Calu3 (cell line): ENCODE measurements around the gene ACP7. TPM values are rescaled to one million over a fixed set of nuclear protein-coding genes. Genes with fewer than 3 reads are reported as not detected.

Source experiments
- BruUV-seq: library from RNA; stranded (reverse); fragments of 400-500 nt; replicated peaks from 2 replicates; lab custom pipeline; 2021; lab: Mats Ljungman, UMichigan
- CTCF ChIA-PET: fragments of 300-600 bp; sonication (Branson Sonifier 250); formaldehyde crosslinking; loops from one replicate; lab custom pipeline; 2022; ENCODE audit warnings: antibody characterized with exemption; lab: Charles Lee
- DNase-seq: peaks from one replicate; pipeline ENCODE4 v3.0.0; 2022
- H3K27ac Mint-ChIP-seq: one replicate; pipeline ENCODE4 v1.8.0; 2022; ENCODE audit warnings: mixed read lengths; ENCODE audit not compliant: unreplicated experiment
- H3K27me3 Mint-ChIP-seq: one replicate; pipeline ENCODE4 v1.8.0; 2022; ENCODE audit warnings: mixed read lengths; ENCODE audit not compliant: unreplicated experiment
- H3K36me3 Mint-ChIP-seq: one replicate; pipeline ENCODE4 v1.8.0; 2022; ENCODE audit warnings: mild to moderate bottlenecking, moderate library complexity, mixed read lengths; ENCODE audit not compliant: insufficient read depth, unreplicated experiment
- H3K4me1 Mint-ChIP-seq: one replicate; pipeline ENCODE4 v1.8.0; 2022; ENCODE audit warnings: mild to moderate bottlenecking, low read depth, mixed read lengths; ENCODE audit not compliant: unreplicated experiment
- H3K4me3 Mint-ChIP-seq: one replicate; pipeline ENCODE4 v1.8.0; 2022; ENCODE audit warnings: mild to moderate bottlenecking, low read depth, moderate library complexity, mixed read lengths; ENCODE audit not compliant: unreplicated experiment
- H3K9me3 Mint-ChIP-seq: one replicate; pipeline ENCODE4 v1.8.0; 2022; ENCODE audit warnings: low read depth, mixed read lengths; ENCODE audit not compliant: unreplicated experiment
- CTCF ChIP-seq: fragments of 200-600 bp; IDR thresholded peaks from one replicate; pipeline ENCODE4 v1.8.0; 2022; ENCODE audit warnings: antibody characterized with exemption; ENCODE audit not compliant: unreplicated experiment
- intact Hi-C: fragments of 100-400 bp; cut with micrococcal nuclease; formaldehyde crosslinking; loops from one replicate; pipeline ENCODE4 v1.10.0; 2022; ENCODE audit not compliant: unreplicated experiment
- total RNA-seq: library from RNA; stranded (reverse); gene quantifications from 2 replicates; pipeline ENCODE4 v1.2.3, GENCODE V29; 2022

ACP7 gene
- total RNA-seq, 1 experiment from 2014 or later = 9.5 TPM

- peak overlapping the region; percentile 61 for H3K4me3 Mint-ChIP-seq
- H3K27ac Mint-ChIP-seq = peak overlapping the region; percentile 66
- CTCF ChIA-PET = interaction anchor here (0.5 kb wide), 1 partner anchor 12 kb away, joined by 8 read pairs; no protein-coding TSS in a partner anchor
Observed at GRCh38 chr19:39157275-39157996, 73.3 kb downstream of the ACP7 start.

GRCh38 chr19:39157997-39158389, 73.8 kb downstream of the ACP7 start:
- H3K27me3 Mint-ChIP-seq = no peaks in the 10 kb centered on the region
- H3K27ac Mint-ChIP-seq = no peak overlapping the region
- intact Hi-C loops = no loop called here
- H3K4me1 Mint-ChIP-seq = peaks cover 75% of the 10 kb centered on the region
- CTCF ChIA-PET = interaction anchor here (0.6 kb wide), 1 partner anchor 58 kb away, joined by 3 read pairs; no protein-coding TSS in a partner anchor
- TF ChIP-seq CTCF = no peak
- BruUV-seq = no TSS peak
- H3K36me3 Mint-ChIP-seq = peaks cover 27% of the 10 kb centered on the region
- no peak for DNase-seq
- no peak overlapping the region for H3K4me3 Mint-ChIP-seq
- H3K9me3 Mint-ChIP-seq = no peaks in the 10 kb centered on the region

More at GRCh38 chr19:39157275-39157996, 73.3 kb downstream of the ACP7 start:
- TF ChIP-seq CTCF = no peak
- no peak for DNase-seq
- BruUV-seq = no TSS peak
- Mint-ChIP-seq H3K9me3 (no peaks in the 10 kb centered on the region), H3K27me3 (no peaks in the 10 kb centered on the region), H3K36me3 (peaks cover 27% of the 10 kb centered on the region), H3K4me1 (peaks cover 70% of the 10 kb centered on the region)
- intact Hi-C loops = no loop called here

- TF ChIP-seq CTCF = no peak
- H3K27ac Mint-ChIP-seq = no peak overlapping the region
- H3K9me3 Mint-ChIP-seq = no peaks in the 10 kb centered on the region
- intact Hi-C loops = no loop called here
- H3K27me3 Mint-ChIP-seq = no peaks in the 10 kb centered on the region
- CTCF ChIA-PET = interaction anchor here (0.6 kb wide), 1 partner anchor 59 kb away, joined by 3 read pairs; no protein-coding TSS in a partner anchor
- no TSS peak for BruUV-seq
- peaks cover 72% of the 10 kb centered on the region for H3K4me1 Mint-ChIP-seq
- H3K36me3 Mint-ChIP-seq = peaks cover 25% of the 10 kb centered on the region
- no peak overlapping the region for H3K4me3 Mint-ChIP-seq
- DNase-seq = no peak
Observed at GRCh38 chr19:39158646-39159260, 74.6 kb downstream of the ACP7 start.

- H3K4me3 Mint-ChIP-seq = no peak overlapping the region
- H3K9me3 Mint-ChIP-seq = no peaks in the 10 kb centered on the region
- BruUV-seq = no TSS peak
- H3K27ac Mint-ChIP-seq = no peak overlapping the region
- no peak for TF ChIP-seq CTCF
- intact Hi-C loops = no loop called here
- DNase-seq = no peak
- H3K27me3 Mint-ChIP-seq = no peaks in the 10 kb centered on the region
- peaks cover 8% of the 10 kb centered on the region for H3K36me3 Mint-ChIP-seq
- H3K4me1 Mint-ChIP-seq = peaks cover 65% of the 10 kb centered on the region
- CTCF ChIA-PET = no interaction called here
Observed at GRCh38 chr19:39160523-39160861, 76.3 kb downstream of the ACP7 start.

Other genes starting within 250 kb of the ACP7 start
- 383 and 408 TPM in 2 replicates for gene HNRNPL, start 234.4 kb upstream of the ACP7 start, total RNA-seq
- 4.1 TPM in 2 replicates for gene RINL, start 206.1 kb upstream of the ACP7 start, total RNA-seq
- 51.7 and 55.6 TPM in 2 replicates for gene SIRT2, start 184.8 kb upstream of the ACP7 start, total RNA-seq
- 54.4 and 62.6 TPM in 2 replicates for gene NFKBIB, start 184.4 kb upstream of the ACP7 start, total RNA-seq
- 0.57 and 1.2 TPM in 2 replicates for gene CCER2, start 172.2 kb upstream of the ACP7 start, total RNA-seq
- 52.1 and 58.1 TPM in 2 replicates for gene SARS2, start 153.6 kb upstream of the ACP7 start, total RNA-seq
- 73.1 and 88.2 TPM in 2 replicates for gene MRPS12, start 153.4 kb upstream of the ACP7 start, total RNA-seq
- gene FBXO17, start 108.6 kb upstream of the ACP7 start, total RNA-seq = 20.1 and 24.2 TPM in 2 replicates
- gene FBXO27, start 51.8 kb upstream of the ACP7 start, total RNA-seq = 9.6 and 14.6 TPM in 2 replicates
- 75.7 and 89.2 TPM in 2 replicates for gene PAK4, start 41.4 kb downstream of the ACP7 start, total RNA-seq
- gene NCCRP1, start 112.6 kb downstream of the ACP7 start, total RNA-seq = 2.0 and 2.1 TPM in 2 replicates
- not detected in 2 replicates for gene SYCN, start 119.9 kb downstream of the ACP7 start, total RNA-seq
- not detected in 2 replicates for gene IFNL3, start 160.6 kb downstream of the ACP7 start, total RNA-seq
- gene IFNL4, start 164.5 kb downstream of the ACP7 start, total RNA-seq = not detected in 2 replicates
- gene IFNL2, start 184.0 kb downstream of the ACP7 start, total RNA-seq = not detected in 2 replicates
- gene IFNL1, start 212.0 kb downstream of the ACP7 start, total RNA-seq = 1.0 and 1.1 TPM in 2 replicates
- 4.0 and 5.6 TPM in 2 replicates for gene LRFN1, start 236.5 kb downstream of the ACP7 start, total RNA-seq